Endothelial cell (in vitro differentiated cells): ENCODE results near the gene SDCBP2. TPM values are rescaled to one million over a fixed set of nuclear protein-coding genes. Genes with fewer than 3 reads are reported as not detected.

ENCODE experiments used
- DNase-seq: peaks from one replicate; pipeline ENCODE4 v3.0.0; 2021; ENCODE audit warnings: low spot score
- H3K27ac Mint-ChIP-seq: one replicate; pipeline ENCODE4 v1.8.0; 2021; ENCODE audit warnings: mixed read lengths, inconsistent platforms; ENCODE audit not compliant: unreplicated experiment
- H3K27me3 Mint-ChIP-seq: one replicate; pipeline ENCODE4 v1.8.0; 2021; ENCODE audit warnings: mild to moderate bottlenecking, moderate library complexity, mixed read lengths, inconsistent platforms; ENCODE audit not compliant: unreplicated experiment
- H3K36me3 Mint-ChIP-seq: one replicate; pipeline ENCODE4 v1.8.0; 2021; ENCODE audit warnings: mild to moderate bottlenecking, low read depth, mixed read lengths, inconsistent platforms; ENCODE audit not compliant: unreplicated experiment
- H3K4me1 Mint-ChIP-seq: one replicate; pipeline ENCODE4 v1.8.0; 2021; ENCODE audit warnings: mild to moderate bottlenecking, mixed read lengths, inconsistent platforms; ENCODE audit not compliant: unreplicated experiment
- H3K4me3 Mint-ChIP-seq: one replicate; pipeline ENCODE4 v1.8.0; 2021; ENCODE audit warnings: mild to moderate bottlenecking, mixed read lengths, inconsistent platforms; ENCODE audit not compliant: unreplicated experiment
- H3K9me3 Mint-ChIP-seq: one replicate; pipeline ENCODE4 v1.8.0; 2021; ENCODE audit warnings: mixed read lengths, inconsistent platforms; ENCODE audit not compliant: unreplicated experiment
- total RNA-seq: library from RNA; stranded (reverse); fragmentation: NEBNext Ultra II Directional; extraction: Animal tissue kit (Norgen Biotek cat#: 25700); gene quantifications from one replicate; pipeline ENCODE4 v1.2.1, GENCODE V29; 2021; ENCODE audit not compliant: unreplicated experiment
- TF ChIP-seq, protein P1 (sequence below): fragments of 200-600 bp; sonication (generic); IDR thresholded peaks from one replicate; pipeline ENCODE4 v1.5.0; 2021; ENCODE audit warnings: antibody characterized with exemption; ENCODE audit not compliant: unreplicated experiment

Gene SDCBP2
- total RNA-seq, 1 donor from 2014 or later = 10.1 TPM

DNA sequence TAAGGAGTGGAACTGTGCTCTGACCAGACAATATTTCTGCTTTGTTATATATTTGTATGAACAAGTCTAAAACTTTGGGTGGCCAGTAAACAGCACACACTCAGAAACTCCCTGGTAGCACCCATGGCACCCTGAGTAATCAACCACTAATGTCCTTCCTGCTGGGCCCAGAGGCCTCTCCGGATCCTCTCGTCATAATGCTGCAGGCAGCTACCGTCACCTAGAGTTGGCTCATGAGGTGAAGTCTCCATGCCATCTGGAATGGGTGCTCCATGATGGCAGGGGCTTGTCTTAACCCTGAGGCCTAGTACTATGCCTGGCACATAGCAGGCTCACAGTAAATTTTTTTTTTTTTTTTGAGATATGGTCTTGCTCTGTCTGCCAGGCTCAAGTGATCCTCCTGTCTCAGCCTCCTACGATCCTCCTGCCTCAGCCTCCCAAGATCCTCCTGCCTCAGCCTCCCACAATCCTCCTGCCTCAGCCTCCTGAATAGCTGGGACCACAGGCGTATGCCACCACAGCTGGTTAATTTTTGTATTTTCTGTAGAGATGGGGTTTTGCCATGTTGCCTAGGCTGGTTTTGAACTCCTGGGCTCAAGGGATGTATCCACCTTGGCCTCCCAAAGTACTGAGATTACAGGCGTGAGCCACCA, 3.0 kb upstream of the SDCBP2 start:
- TF ChIP-seq, protein P1, sequence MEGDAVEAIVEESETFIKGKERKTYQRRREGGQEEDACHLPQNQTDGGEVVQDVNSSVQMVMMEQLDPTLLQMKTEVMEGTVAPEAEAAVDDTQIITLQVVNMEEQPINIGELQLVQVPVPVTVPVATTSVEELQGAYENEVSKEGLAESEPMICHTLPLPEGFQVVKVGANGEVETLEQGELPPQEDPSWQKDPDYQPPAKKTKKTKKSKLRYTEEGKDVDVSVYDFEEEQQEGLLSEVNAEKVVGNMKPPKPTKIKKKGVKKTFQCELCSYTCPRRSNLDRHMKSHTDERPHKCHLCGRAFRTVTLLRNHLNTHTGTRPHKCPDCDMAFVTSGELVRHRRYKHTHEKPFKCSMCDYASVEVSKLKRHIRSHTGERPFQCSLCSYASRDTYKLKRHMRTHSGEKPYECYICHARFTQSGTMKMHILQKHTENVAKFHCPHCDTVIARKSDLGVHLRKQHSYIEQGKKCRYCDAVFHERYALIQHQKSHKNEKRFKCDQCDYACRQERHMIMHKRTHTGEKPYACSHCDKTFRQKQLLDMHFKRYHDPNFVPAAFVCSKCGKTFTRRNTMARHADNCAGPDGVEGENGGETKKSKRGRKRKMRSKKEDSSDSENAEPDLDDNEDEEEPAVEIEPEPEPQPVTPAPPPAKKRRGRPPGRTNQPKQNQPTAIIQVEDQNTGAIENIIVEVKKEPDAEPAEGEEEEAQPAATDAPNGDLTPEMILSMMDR = no peak
- H3K4me3 Mint-ChIP-seq = no peak overlapping the region
- no peak for DNase-seq

DNA sequence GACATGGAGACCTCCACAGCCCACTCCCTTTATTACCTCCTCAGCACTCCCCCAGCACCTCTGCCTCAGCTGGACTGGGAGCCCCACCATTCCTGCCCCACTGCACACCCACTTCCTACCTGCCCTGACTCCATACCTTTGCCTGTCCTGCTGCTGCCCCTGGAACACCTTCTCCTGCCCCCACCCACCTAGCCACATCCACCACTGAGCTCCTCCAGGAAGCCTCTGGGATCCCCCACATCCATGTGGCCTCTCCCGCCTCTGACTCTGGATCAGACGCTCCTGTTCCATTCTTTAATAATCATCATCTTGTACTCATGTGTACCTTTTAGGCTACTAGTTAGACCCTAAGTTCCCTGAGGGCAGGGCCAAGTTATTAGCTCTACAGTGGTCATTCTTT, 2.2 kb upstream of the SDCBP2 start:
- no peak overlapping the region for H3K27ac Mint-ChIP-seq
- H3K4me3 Mint-ChIP-seq = no peak overlapping the region
- H3K27me3 Mint-ChIP-seq = peaks cover 6% of the 10 kb centered on the region
- peaks cover 4% of the 10 kb centered on the region for H3K36me3 Mint-ChIP-seq
- no peak for DNase-seq
- no peaks in the 10 kb centered on the region for H3K9me3 Mint-ChIP-seq
- peaks cover 33% of the 10 kb centered on the region for H3K4me1 Mint-ChIP-seq
- TF ChIP-seq, protein P1 = no peak

More for the DNA sequence above, 3.0 kb upstream of the SDCBP2 start:
- Mint-ChIP-seq H3K27ac (peak overlapping the region; percentile 18), H3K36me3 (peaks cover 4% of the 10 kb centered on the region), H3K4me1 (peaks cover 40% of the 10 kb centered on the region), H3K9me3 (no peaks in the 10 kb centered on the region), H3K27me3 (peaks cover 6% of the 10 kb centered on the region)

DNA sequence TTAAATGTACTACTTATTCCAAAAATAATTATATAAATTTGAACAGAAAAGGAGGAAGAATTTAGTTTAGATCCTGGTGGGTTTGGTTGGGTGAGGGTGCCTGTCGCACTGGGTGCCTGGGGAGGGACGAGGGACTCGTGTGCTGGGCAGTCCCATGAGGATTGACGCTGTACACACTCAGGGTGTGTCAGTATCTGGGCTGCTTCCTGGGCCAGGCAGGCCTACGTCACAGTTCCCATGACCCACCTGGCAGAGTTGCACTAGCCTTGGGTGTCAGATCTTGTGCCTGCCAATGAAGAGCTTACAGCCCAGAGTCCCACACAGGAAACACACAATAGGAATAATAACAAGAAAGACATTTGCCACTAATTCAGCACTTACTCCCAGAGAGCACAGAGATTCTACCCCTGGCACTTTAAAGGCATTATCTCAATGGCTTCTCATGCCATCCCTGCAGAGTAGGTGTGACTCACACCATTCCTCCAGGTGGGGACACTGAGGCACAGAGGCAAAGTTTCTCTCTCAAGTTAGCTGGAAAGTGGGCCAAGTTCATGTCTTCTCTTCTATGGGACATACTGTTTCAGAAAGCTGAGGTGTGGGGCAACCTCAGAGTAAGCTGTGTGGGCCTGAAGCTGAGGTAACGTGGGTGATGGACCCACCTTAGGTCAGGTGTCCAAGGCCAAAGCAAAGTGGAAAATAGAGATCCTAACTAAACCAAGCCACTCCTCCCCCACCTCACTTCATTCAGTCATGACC, 1.3 kb upstream of the SDCBP2 start:
- H3K36me3 Mint-ChIP-seq = peaks cover 4% of the 10 kb centered on the region
- peaks cover 4% of the 10 kb centered on the region for H3K27me3 Mint-ChIP-seq
- H3K4me3 Mint-ChIP-seq = no peak overlapping the region
- no peaks in the 10 kb centered on the region for H3K9me3 Mint-ChIP-seq
- H3K4me1 Mint-ChIP-seq = peaks cover 29% of the 10 kb centered on the region
- H3K27ac Mint-ChIP-seq = peak overlapping the region; percentile 57
- DNase-seq = no peak
- TF ChIP-seq, protein P1 = no peak

DNA sequence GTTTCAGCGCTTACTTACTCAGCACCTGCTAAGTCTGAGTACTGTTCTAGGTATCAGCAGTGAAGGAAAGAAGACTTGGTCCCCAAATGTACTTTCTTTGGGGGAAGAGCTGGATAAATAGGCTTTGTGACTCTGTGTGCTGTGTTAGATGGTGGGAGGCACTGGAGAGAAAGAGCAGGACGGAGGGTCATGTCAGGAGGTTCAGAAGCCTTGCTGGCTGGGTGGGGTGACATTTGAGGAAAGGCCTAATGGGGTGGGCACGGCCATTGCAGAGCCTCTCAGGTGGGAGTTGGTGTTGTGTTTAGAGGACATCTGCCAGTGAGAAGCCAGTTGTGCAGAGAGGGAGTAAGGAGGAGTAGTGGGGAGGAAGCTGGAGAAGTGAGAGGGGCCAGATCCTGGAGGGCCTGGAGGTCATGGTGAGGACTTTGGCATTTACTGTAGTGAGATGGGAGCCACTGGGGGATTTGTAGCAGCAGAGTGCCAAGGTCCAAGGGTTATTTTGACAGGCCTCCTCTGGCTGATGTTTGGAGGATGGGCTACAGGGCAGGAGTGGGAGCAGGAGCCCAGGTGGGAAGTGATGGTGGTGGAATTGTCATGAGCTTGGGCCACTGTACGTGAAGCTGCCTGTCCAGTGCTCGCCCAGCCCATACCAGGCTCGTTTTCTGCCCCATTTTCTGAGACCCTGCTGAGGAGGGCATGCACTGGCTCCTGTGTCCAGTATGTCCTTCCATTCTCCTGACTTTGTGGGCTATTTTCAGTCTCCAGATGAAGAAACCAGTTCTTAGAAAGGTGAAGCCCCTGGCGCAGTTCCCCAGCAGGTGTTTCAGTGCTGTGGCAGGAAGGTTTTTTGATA, 886 bp downstream of the SDCBP2 start:
- peak overlapping the region; percentile 15 for H3K27ac Mint-ChIP-seq
- peaks cover 9% of the 10 kb centered on the region for H3K27me3 Mint-ChIP-seq
- H3K4me1 Mint-ChIP-seq = peaks cover 32% of the 10 kb centered on the region
- no peak overlapping the region for H3K4me3 Mint-ChIP-seq
- H3K36me3 Mint-ChIP-seq = peaks cover 4% of the 10 kb centered on the region
- TF ChIP-seq, protein P1 = no peak
- no peaks in the 10 kb centered on the region for H3K9me3 Mint-ChIP-seq
- DNase-seq = no peak
